Activated naive CD4-positive, alpha-beta T cell treated with anti-CD3 and anti-CD28 coated beads for 36 hours (primary cell): ENCODE data around the gene PCBP4. TPM values are rescaled to one million over a fixed set of nuclear protein-coding genes. Genes with fewer than 3 reads are reported as not detected.
"Not testable (repeated sequence)": the region's sequence is repeated elsewhere in the genome, so short reads cannot be mapped to it uniquely, and the experiment has no call there.

Experiments used
- CTCF ChIA-PET: fragments of 350-600 bp; sonication (Branson Sonifier 250); formaldehyde crosslinking; loops from one replicate; lab custom pipeline; 2021; ENCODE audit warnings: antibody characterized with exemption; lab: Charles Lee
- DNase-seq: peaks from one replicate; pipeline ENCODE4 v3.0.0-alpha.2; 2020
- H3K27ac Mint-ChIP-seq: one replicate; pipeline ENCODE4 v1.8.0; 2021; ENCODE audit warnings: mild to moderate bottlenecking, mixed read lengths
- H3K27me3 Mint-ChIP-seq: one replicate; pipeline ENCODE4 v1.8.0; 2021; ENCODE audit warnings: low read depth, mixed read lengths
- H3K36me3 Mint-ChIP-seq: one replicate; pipeline ENCODE4 v1.8.0; 2021; ENCODE audit warnings: low read depth, mixed read lengths
- H3K4me1 Mint-ChIP-seq: one replicate; pipeline ENCODE4 v1.8.0; 2021; ENCODE audit warnings: low read depth, mixed read lengths
- H3K4me3 Mint-ChIP-seq: one replicate; pipeline ENCODE4 v1.8.0; 2021; ENCODE audit warnings: mild to moderate bottlenecking, moderate library complexity, mixed read lengths
- H3K9me3 Mint-ChIP-seq: one replicate; pipeline ENCODE4 v1.8.0; 2021; ENCODE audit warnings: mixed read lengths
- intact Hi-C: fragments of 100-400 bp; cut with micrococcal nuclease; formaldehyde crosslinking; loops from one replicate; pipeline ENCODE4 v1.15.1; 2023
- total RNA-seq, 2 experiments: library from RNA; stranded (reverse); gene quantifications; one replicate each; pipeline ENCODE4 v1.2.3, GENCODE V29; 2021

Gene PCBP4
- total RNA-seq, 2 experiments from 2014 or later = 8.9 to 9.1 TPM

- Mint-ChIP-seq H3K9me3 (no peaks in the 10 kb centered on the region), H3K27ac (no peak overlapping the region), H3K27me3 (no peaks in the 10 kb centered on the region), H3K4me1 (peaks cover 9% of the 10 kb centered on the region), H3K4me3 (no peak overlapping the region), H3K36me3 (no peaks in the 10 kb centered on the region)
- CTCF ChIA-PET = interaction anchor here (1.1 to 6.1 kb wide), 10 partner anchors 8 to 442 kb away, joined by 3 to 77 read pairs (median 7); partner anchors contain the start of gene DUSP7
- DNase-seq = no peak
- intact Hi-C loops = loop anchor here (5.0 kb wide), 1 partner anchor 213 kb away; no protein-coding TSS in a partner anchor
These were observed 37.0 kb upstream of the PCBP4 start for GRCh38 chr3:52004163-52004787.

- Mint-ChIP-seq H3K4me1 (peaks cover 9% of the 10 kb centered on the region), H3K36me3 (no peaks in the 10 kb centered on the region), H3K27me3 (no peaks in the 10 kb centered on the region), H3K4me3 (no peak overlapping the region), H3K9me3 (no peaks in the 10 kb centered on the region), H3K27ac (no peak overlapping the region)
- intact Hi-C loops = loop anchor here (5.0 kb wide), 1 partner anchor 215 kb away; no protein-coding TSS in a partner anchor
- DNase-seq = no peak
- CTCF ChIA-PET = interaction anchor here (0.7 to 6.1 kb wide), 11 partner anchors 10 to 336 kb away, joined by 3 to 77 read pairs (median 6); partner anchors contain the start of gene DUSP7
These were observed 35.5 kb upstream of the PCBP4 start for GRCh38 chr3:52002748-52003147.

- intact Hi-C loops = loop anchor here (1.0 to 5.0 kb wide), 6 partner anchors 52 to 337 kb away; no protein-coding TSS in a partner anchor
- H3K36me3 Mint-ChIP-seq = no peaks in the 10 kb centered on the region
- no peak overlapping the region for H3K4me3 Mint-ChIP-seq
- CTCF ChIA-PET = interaction anchor here (0.6 to 6.1 kb wide), 29 partner anchors 10 to 444 kb away, joined by 3 to 77 read pairs (median 4); partner anchors contain the start of genes ACY1, ALAS1, DUSP7 and POC1A
- no peak overlapping the region for H3K27ac Mint-ChIP-seq
- peak; percentile 87 for DNase-seq
- peaks cover 9% of the 10 kb centered on the region for H3K4me1 Mint-ChIP-seq
- no peaks in the 10 kb centered on the region for H3K27me3 Mint-ChIP-seq
- no peaks in the 10 kb centered on the region for H3K9me3 Mint-ChIP-seq
These were observed 34.3 kb upstream of the PCBP4 start for GRCh38 chr3:52001443-52001974.

- intact Hi-C loops = loop anchor here (2.0 to 10.0 kb wide), 5 partner anchors 217 to 685 kb away; partner anchors contain the start of genes GNL3, NISCH and PBRM1
- DNase-seq = no peak
- Mint-ChIP-seq H3K4me1 (peaks cover 2% of the 10 kb centered on the region), H3K27ac (no peak overlapping the region), H3K36me3 (peaks cover 10% of the 10 kb centered on the region), H3K9me3 (no peaks in the 10 kb centered on the region), H3K4me3 (no peak overlapping the region), H3K27me3 (no peaks in the 10 kb centered on the region)
- CTCF ChIA-PET = interaction anchor here (1.2 to 6.1 kb wide), 3 partner anchors 58 to 145 kb away, joined by 5 to 77 read pairs (median 6); no protein-coding TSS in a partner anchor
These were observed 32.6 kb upstream of the PCBP4 start for GRCh38 chr3:51999846-52000245.

GRCh38 chr3:51998774-51999173 lies 31.5 kb upstream of the PCBP4 start:
- CTCF ChIA-PET = interaction anchor here (0.5 to 1.6 kb wide), 5 partner anchors 55 to 641 kb away, joined by 3 to 7 read pairs (median 5); no protein-coding TSS in a partner anchor
- no peak overlapping the region for H3K4me3 Mint-ChIP-seq
- intact Hi-C loops = loop anchor here (5.0 to 10.0 kb wide), 3 partner anchors 244 to 686 kb away; partner anchors contain the start of genes GNL3, NISCH and PBRM1

GRCh38 chr3:51997935-51998596 lies 30.8 kb upstream of the PCBP4 start:
- Mint-ChIP-seq H3K27me3 (no peaks in the 10 kb centered on the region), H3K36me3 (peaks cover 26% of the 10 kb centered on the region), H3K4me1 (peaks cover 16% of the 10 kb centered on the region), H3K4me3 (no peak overlapping the region), H3K27ac (no peak overlapping the region), H3K9me3 (no peaks in the 10 kb centered on the region)
- intact Hi-C loops = loop anchor here (5.0 to 10.0 kb wide), 3 partner anchors 244 to 687 kb away; partner anchors contain the start of genes GNL3, NISCH and PBRM1
- no peak for DNase-seq
- CTCF ChIA-PET = interaction anchor here (0.5 to 1.6 kb wide), 5 partner anchors 55 to 641 kb away, joined by 3 to 7 read pairs (median 5); no protein-coding TSS in a partner anchor

More at GRCh38 chr3:51998774-51999173, 31.5 kb upstream of the PCBP4 start:
- no peaks in the 10 kb centered on the region for H3K27me3 Mint-ChIP-seq
- peaks cover 21% of the 10 kb centered on the region for H3K36me3 Mint-ChIP-seq
- no peaks in the 10 kb centered on the region for H3K9me3 Mint-ChIP-seq
- no peak for DNase-seq
- H3K4me1 Mint-ChIP-seq = peaks cover 10% of the 10 kb centered on the region
- no peak overlapping the region for H3K27ac Mint-ChIP-seq

GRCh38 chr3:51997172-51997571 lies 29.9 kb upstream of the PCBP4 start:
- CTCF ChIA-PET = no interaction called here
- Mint-ChIP-seq H3K4me3 (no peak overlapping the region), H3K27ac (no peak overlapping the region), H3K4me1 (peaks cover 24% of the 10 kb centered on the region), H3K36me3 (peaks cover 33% of the 10 kb centered on the region), H3K9me3 (no peaks in the 10 kb centered on the region), H3K27me3 (no peaks in the 10 kb centered on the region)
- DNase-seq = no peak
- intact Hi-C loops = loop anchor here (5.0 to 10.0 kb wide), 3 partner anchors 245 to 688 kb away; partner anchors contain the start of genes GNL3, NISCH and PBRM1

GRCh38 chr3:51995346-51996163 lies 28.3 kb upstream of the PCBP4 start, which contains the start of gene RPL29:
RPL29 (minus strand) TSS chr3:51995895; CDS start chr3:51995461, 434 bp downstream.
- Mint-ChIP-seq H3K36me3 (peaks cover 43% of the 10 kb centered on the region), H3K27ac (peak within 1 kb of the TSS; percentile 100), H3K4me1 (peaks cover 28% of the 10 kb centered on the region), H3K4me3 (peak within 1 kb of the TSS; percentile 98), H3K9me3 (no peaks in the 10 kb centered on the region), H3K27me3 (no peaks in the 10 kb centered on the region)
- peak; percentile 96 for DNase-seq
- CTCF ChIA-PET = interaction anchor here (1.2 to 1.8 kb wide), 4 partner anchors 13 to 54 kb away, joined by 4 to 6 read pairs (median 5); partner anchors contain the start of genes ABHD14B, ACY1, PARP3 and RRP9
- intact Hi-C loops = loop anchor here (1.0 to 10.0 kb wide), 7 partner anchors 12 to 689 kb away; partner anchors contain the start of genes ABHD14B, ACY1, GNL3 and NISCH

GRCh38 chr3:51994530-51994929 lies 27.3 kb upstream of the PCBP4 start:
- CTCF ChIA-PET = interaction anchor here (1.2 to 1.6 kb wide), 2 partner anchors 12 to 52 kb away, joined by 4 to 6 read pairs; partner anchors contain the start of genes ACY1, PARP3 and RRP9
- Mint-ChIP-seq H3K4me1 (peaks cover 28% of the 10 kb centered on the region), H3K9me3 (no peaks in the 10 kb centered on the region), H3K36me3 (peaks cover 43% of the 10 kb centered on the region), H3K27me3 (no peaks in the 10 kb centered on the region), H3K4me3 (peak overlapping the region; percentile 98), H3K27ac (peak overlapping the region; percentile 100)
- intact Hi-C loops = loop anchor here (1.0 to 10.0 kb wide), 3 partner anchors 47 to 690 kb away; partner anchors contain the start of genes GNL3, PBRM1 and POC1A
- DNase-seq = no peak

- not testable (repeated sequence) for DNase-seq, H3K9me3 Mint-ChIP-seq, H3K27me3 Mint-ChIP-seq
- Mint-ChIP-seq H3K4me1 (peaks cover 28% of the 10 kb centered on the region), H3K27ac (peak overlapping the region; percentile 100), H3K36me3 (peaks cover 43% of the 10 kb centered on the region), H3K4me3 (peak overlapping the region; percentile 98)
- CTCF ChIA-PET = interaction anchor here (1.1 kb wide), 1 partner anchor 232 kb away, joined by 3 read pairs; the partner anchor contains the start of gene TLR9
- intact Hi-C loops = loop anchor here (1.0 to 10.0 kb wide), 3 partner anchors 46 to 691 kb away; partner anchors contain the start of genes GNL3, PBRM1 and POC1A
These were observed 26.4 kb upstream of the PCBP4 start for GRCh38 chr3:51993657-51994056.
